ENCODE results near the gene CTRB1.
A peak's percentile ranks its signal among the peaks of the same experiment; 100 is the strongest.
"Not testable (repeated sequence)": the region's sequence is repeated elsewhere in the genome, so short reads cannot be mapped to it uniquely, and the experiment has no call there.

The CTRB1 gene

DNA sequence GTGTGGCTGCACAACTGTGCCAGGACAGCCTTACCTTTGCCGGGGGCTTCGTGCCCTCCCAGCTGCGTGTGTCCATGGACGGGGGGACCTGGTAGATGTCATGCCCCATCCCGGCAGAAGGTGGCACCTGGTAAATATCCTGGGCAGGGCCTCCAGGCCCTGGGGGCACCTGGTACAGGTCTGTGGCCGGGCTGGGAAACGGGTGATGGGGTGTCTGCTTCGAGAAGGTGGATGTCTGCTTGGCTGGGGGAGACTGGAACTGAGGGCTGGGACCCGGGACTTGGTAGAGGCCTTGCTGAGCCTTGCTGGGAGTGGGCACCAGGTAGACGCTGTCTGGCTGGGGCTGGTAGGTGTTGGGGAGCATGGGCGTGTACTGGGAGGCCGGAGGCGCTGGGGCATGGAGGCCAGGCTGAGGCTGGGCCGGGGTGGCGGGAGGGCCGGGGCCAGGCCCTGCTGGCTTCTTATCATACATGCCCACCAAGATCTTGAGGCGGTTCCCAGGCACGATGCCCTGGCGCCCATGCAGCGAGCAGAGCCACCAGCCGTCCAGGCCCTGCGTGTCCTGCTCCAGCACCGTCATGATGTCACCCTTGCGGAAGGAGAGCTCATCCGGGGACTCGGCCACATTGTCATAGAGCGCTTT, 23.8 kb downstream of the CTRB1 start:
- DNase-seq: not testable (repeated sequence)

- DNase-seq: no peak
These were observed 25.0 kb downstream of the CTRB1 start for GRCh38 chr16:75243667-75244224.

GRCh38 chr16:75244225-75244809, 25.5 kb downstream of the CTRB1 start:
- peak; percentile 52 for DNase-seq

- DNase-seq: peak; percentile 95
These were observed 26.3 kb downstream of the CTRB1 start for GRCh38 chr16:75244844-75245758.

DNA sequence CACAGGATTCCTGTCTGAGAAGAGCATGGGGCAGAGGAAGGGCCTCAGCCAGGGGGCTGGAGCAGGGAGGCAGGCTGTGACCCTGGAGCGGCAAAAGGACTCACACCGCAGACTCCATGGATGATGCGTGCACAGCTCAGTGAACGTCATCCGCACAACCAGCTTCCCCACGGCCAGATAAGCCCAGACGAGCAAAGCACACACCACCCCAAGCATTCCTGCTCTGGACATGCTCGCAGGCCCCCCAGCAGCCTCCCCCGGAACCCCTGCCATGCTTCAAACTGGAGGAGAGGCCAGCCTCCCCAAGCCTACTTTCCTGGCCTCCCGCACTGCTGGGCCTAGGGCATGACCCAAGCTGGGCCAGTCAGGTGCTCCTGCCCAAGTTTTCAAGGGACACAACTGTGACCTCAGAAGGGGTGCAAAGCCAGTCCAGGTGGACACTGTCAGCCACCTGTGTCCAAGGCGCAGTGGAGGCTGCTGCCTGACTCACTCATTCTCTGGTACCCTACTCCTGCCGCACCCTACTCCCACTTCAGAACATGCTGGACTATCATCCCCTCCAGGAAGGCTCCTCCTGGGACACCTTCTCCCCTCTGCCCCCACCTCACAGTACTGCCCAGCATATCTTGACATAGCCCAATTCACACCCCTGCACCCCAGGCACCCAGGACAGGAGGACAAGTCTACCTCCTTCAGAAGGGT, 27.9 kb downstream of the CTRB1 start:
- DNase-seq: no peak

DNA sequence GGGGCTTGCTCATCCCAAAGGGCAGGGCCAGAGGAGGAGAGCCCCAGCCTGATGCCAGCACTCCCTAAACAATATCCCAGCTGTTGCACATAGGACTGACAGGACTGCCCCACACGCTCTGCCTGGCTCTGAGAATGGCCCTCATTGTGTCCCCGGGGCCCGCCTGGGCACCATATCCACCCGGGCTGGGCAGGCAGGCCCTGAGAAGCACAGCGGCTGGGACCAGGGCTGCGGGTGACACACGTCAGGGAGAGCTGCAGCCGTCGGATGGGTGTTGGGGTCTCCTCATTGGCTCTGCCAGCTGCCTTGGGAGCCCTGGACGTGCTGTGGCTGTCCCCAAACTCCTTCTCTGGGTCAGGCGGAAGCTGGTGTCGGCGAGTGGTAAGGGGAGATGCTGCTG, 28.5 kb downstream of the CTRB1 start:
- no peak for DNase-seq

DNA sequence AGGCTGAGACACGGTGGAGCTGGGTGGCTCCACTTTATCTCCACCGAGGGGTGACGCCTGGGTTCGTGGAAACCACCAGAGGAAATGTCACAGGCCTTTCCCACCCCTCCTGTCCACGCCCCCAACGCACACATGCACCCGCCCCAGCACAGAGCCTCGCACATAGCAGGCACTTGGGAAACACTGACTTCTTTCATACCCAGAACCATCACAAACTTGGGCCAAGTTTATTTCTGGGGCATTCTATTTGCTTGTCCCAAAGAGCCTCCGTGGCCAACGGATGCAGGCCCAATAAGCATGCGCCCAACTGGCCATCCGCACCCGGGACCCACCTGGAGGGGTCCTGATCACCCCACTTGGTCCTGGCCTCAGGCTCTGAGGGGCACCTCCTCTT, 29.4 kb downstream of the CTRB1 start:
- no peak for DNase-seq

GRCh38 chr16:75248536-75249380, 30.0 kb downstream of the CTRB1 start:
- no peak for DNase-seq

DNA sequence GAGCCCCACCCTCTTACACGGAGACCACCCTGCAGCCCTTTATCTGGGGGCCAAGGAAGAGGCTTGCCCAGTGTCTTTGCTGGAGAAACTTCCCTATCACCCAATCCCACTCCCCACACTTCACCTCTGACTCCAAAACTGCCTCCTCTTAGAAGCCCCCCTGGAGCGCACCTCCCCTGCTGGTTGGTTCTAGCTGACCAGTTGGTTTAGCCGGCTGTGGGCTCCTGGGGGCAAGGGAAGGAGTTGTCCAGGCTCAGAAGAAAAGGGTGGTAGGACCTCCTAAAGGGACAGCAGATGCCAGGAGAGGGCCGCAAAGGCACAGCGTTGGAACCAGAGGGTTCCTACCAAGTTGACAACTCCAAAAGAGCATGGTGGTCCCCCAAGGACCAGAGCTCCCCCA, 30.7 kb downstream of the CTRB1 start:
- no peak for DNase-seq

- DNase-seq: no peak
These were observed 31.5 kb downstream of the CTRB1 start for GRCh38 chr16:75250089-75250808.

GRCh38 chr16:75250809-75251279, 32.1 kb downstream of the CTRB1 start:
- DNase-seq: no peak

DNA sequence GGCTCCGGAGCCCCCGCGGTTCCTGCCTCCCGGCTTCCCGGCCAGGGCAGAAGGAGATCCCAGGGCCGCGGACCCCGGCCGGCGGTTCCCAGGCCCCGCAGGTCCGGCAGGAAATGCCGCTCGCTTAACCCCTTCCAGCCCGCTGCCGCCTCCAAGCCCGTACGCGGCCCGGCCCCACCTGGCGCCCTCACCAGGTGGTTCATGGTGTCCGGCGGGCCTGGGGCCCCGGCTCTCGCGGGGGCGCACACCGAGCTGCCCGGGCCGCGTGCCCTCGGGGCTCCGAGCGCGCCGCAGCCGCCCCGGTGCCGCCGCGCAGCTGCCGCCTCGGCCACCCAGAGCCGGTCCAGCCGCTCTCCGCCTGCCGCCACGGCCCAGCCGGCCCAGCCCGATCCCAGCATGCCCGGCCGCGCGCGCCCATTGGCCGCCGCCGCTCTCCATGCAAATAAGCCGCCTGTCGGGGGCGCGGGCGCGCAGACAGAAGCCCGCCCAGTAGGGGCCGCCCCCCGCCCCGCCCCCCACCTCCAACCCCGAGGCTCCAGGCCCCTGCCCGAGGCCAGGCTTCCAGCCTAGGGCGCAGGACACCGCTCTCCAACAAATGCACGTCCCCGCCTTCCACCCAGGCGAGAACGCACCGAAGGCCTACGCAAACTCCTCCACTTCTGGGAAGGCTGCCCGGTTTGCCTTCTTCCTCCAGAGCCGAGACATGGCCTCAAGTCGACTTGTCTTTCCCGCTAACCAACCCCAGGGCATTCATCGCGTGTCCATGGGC, 32.7 kb downstream of the CTRB1 start, which contains the start of gene BCAR1:
Gene BCAR1 (minus strand): TSS at position 345 of the 769 bp plus-strand sequence. CDS start 142 bp downstream, at position 203.
- peak; percentile 89 for DNase-seq

DNA sequence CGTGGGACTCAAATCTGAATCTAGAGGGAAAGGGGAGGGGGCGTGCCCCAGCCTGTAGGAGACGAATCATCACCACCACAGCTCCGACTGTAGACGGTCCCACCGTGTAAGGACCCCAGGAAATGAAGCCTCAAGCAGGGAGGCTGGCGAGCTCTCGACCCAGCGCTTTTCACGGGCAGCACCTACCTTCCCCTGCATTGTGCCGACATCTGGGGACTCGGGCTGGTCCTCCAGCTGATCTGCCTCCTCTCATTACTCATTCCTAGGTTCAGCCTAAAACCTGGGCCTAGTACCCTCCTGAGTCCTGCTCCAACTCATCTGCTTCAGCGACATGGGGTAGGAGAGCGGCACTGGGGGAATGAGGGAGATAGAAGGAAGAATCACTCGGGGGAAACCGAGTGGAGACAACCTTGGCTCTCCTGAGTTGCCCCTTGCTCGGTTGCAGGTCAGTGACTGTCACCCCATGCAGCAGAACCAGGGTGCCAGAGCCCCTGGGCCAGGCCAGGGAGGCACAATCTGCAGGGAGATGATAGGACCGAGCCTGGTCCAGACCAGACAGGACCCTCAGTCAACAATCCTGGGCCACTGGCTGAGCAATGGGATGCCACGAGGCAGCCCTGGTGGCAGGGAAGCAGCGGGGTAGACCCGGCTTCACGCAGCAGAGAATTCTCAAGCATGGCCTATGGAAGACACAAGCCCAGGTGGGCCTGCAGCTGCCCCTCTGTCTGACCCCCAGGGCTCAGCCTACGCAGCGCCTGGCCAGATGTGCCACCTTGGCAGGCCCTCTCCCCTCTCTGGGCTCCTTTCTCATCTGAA, 33.5 kb downstream of the CTRB1 start:
- DNase-seq: no peak

GRCh38 chr16:75252946-75253911, 34.4 kb downstream of the CTRB1 start:
- DNase-seq: peak; percentile 96

- DNase-seq: peak; percentile 87
These were observed 35.6 kb downstream of the CTRB1 start for GRCh38 chr16:75254359-75254837.

DNA sequence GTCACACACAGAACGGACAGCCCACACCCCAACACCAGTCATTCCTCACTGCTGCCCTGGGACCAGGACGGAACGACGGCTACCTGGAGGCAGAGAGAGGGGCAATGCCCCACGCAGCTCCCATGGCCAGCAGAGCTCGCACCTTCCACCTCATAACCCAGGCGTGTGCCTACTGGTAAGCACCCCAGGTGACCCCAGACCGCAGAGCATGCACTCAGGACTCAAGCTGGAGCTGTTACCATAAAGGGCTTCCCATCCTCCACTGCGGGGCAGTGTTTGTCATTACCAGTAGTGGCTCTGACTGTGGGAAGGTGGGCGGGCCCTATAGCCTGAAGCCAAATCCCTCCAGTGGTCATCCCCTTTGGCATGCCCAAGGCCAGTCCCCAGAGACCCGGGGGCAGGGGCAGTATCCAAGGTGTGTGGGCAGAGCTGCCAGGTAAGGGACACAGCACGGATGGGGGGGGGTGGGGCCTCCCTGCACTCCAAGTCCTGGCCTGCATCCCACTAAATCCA, 37.3 kb downstream of the CTRB1 start:
- DNase-seq: no peak

- no peak for DNase-seq
These were observed 38.0 kb downstream of the CTRB1 start for GRCh38 chr16:75256696-75257343.

Data from fibroblast of skin of right quadriceps (primary cell).